22Rv1 (cell line): ENCODE measurements around the gene FBXO48.

ENCODE experiments used
- CTCF ChIP-seq: fragments of 450-650 bp; IDR thresholded peaks from 2 replicates; pipeline ENCODE4 v1.5.1; 2017; ENCODE audit warnings: mild to moderate bottlenecking
- ZFX ChIP-seq: fragments of 450-650 bp; IDR thresholded peaks from 2 replicates; pipeline ENCODE4 v1.6.1; 2017; ENCODE audit warnings: antibody characterized with exemption, borderline replicate concordance

- peak; percentile 86 for TF ChIP-seq CTCF
- TF ChIP-seq ZFX, result no peak
These were observed 3.7 kb downstream of the FBXO48 start for GRCh38 chr2:68463287-68463877.
